Measurements from ENCODE around the gene TRIB2.

The TRIB2 gene

GRCh38 chr2:12733846-12734245 is 17.1 kb downstream of the TRIB2 start:
- no peak for TF ChIP-seq CTCF (conservative IDR thresholded peaks at IDR 0.05; ENCODE audit: low read depth, low read length)
- Histone ChIP-seq H3K4me3 (IDR thresholded peaks at IDR 0.05; ENCODE audit: insufficient read depth, low read depth, low read length) (no peak overlapping the region), H3K79me2 (ENCODE audit: insufficient read depth, low read depth) (no peaks in the 10 kb centered on the region), H2AFZ (ENCODE audit: low read depth) (no peak overlapping the region), H3K36me3 (ENCODE audit: insufficient read depth) (no peaks in the 10 kb centered on the region), H3K4me1 (ENCODE audit: low read depth, poor library complexity, severe bottlenecking) (peaks cover 1% of the 10 kb centered on the region), H3K9ac (no peak overlapping the region), H3K4me2 (no peak overlapping the region), H3K27ac (no peak overlapping the region), H3K27me3 (ENCODE audit: insufficient read depth, low read depth) (no peaks in the 10 kb centered on the region), H4K20me1 (ENCODE audit: insufficient read depth) (no peaks in the 10 kb centered on the region)

DNA sequence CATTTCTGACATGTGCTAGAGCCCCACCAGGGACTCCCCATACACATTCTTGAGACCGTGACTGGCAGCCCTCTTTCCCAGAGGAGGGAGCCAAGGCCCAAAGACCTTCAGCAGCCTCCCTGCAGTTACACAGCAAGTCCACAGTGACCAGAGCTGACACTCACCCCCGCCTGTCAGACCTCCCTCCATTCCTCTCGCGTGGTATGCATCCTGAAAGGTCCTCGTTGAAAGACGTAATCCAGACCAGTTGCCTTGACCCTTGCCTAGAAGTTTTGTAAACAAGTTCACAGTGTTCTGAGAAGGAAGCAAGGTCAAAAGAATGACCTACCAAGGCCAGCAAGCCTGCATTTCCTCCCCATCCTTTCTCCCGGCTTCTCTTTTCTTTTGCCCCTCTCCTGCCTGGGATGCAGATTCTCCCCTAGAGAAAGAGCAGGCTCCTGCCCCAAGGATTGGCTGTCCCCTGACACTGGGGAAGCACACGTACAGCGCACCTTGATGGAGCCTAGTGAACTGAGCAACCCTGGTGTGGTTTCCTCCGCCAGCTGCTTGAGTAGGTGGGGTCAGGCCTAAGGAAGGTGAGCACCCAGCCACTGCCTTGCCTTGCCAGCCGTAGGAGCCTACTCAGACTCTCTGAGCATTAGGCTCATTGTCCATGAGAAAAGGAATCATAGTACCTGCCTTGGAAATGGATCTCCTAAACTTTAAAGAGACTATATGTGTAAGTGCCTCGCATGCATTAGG is 18.3 kb downstream of the TRIB2 start:
- no peaks in the 10 kb centered on the region for H4K20me1 ChIP-seq (ENCODE audit: insufficient read depth)
- no peak overlapping the region for H3K4me3 ChIP-seq (IDR thresholded peaks at IDR 0.05; ENCODE audit: insufficient read depth, low read depth, low read length)
- H3K9ac ChIP-seq: no peak overlapping the region
- no peaks in the 10 kb centered on the region for H3K27me3 ChIP-seq (ENCODE audit: insufficient read depth, low read depth)
- H3K79me2 ChIP-seq (ENCODE audit: insufficient read depth, low read depth): no peaks in the 10 kb centered on the region
- H3K36me3 ChIP-seq (ENCODE audit: insufficient read depth): no peaks in the 10 kb centered on the region
- no peak for TF ChIP-seq CTCF (conservative IDR thresholded peaks at IDR 0.05; ENCODE audit: low read depth, low read length)
- H3K4me1 ChIP-seq (ENCODE audit: low read depth, poor library complexity, severe bottlenecking): no peaks in the 10 kb centered on the region
- no peak overlapping the region for H3K27ac ChIP-seq
- H3K4me2 ChIP-seq: no peak overlapping the region
- no peak overlapping the region for H2AFZ ChIP-seq (ENCODE audit: low read depth)

DNA sequence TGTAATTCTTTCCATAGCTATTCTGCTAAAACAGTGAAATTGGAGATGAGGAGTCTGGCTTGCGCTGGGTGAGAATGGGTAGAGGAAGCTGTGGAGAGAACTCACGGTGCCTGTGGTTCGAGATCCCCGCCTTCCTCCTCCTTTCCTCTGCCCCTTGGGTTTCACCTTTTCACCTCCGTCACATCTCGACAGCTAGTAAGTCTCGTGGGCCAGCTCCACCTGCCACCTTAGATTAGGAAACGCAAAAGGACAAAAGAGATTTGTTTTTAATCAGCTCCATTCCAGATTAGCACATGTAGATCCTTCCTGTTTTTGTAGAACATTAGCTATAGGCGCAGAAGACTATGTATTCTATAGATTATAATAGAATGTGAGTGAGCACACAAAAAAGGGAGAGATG is 20.6 kb downstream of the TRIB2 start:
- no peaks in the 10 kb centered on the region for H3K79me2 ChIP-seq (ENCODE audit: insufficient read depth, low read depth)

DNA sequence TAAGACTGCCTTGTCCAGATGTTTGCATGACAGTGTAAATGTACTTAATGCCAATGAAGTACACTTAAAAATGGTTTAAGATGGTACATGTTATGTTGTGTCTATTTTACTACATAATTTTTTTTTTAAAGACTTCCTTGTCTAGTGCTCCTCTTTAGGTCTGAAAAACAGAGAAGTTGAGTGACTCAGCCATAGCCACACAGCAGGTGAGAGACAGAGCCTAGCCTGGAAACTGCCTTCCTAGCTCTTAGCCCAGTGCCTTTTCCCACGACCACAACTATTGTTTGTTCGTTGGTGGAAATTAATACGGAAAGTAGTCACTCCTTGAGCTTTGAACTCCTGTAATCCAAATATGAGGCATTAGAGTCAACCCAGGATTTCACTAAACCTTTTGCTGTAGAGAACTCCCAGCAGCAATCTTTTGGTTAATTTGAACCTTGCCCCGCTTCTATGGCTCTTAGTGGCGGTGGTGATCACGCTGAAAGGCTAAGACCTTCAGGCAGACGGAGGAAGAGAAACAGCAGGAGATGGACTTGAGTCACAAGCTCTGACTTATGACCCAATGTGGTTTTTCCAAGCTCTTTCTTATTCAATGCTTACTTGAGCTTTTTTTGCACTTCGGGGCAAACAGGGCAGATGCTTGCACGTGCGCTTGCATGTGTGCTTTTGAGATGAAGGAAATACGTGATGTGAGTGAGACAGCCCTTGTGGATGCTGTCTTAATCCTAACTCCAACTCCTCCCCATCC is 21.2 kb downstream of the TRIB2 start:
- H4K20me1 ChIP-seq (ENCODE audit: insufficient read depth): no peaks in the 10 kb centered on the region
- no peaks in the 10 kb centered on the region for H3K27me3 ChIP-seq (ENCODE audit: insufficient read depth, low read depth)
- no peak overlapping the region for H3K9ac ChIP-seq
- no peak overlapping the region for H3K4me2 ChIP-seq
- no peaks in the 10 kb centered on the region for H3K4me1 ChIP-seq (ENCODE audit: low read depth, poor library complexity, severe bottlenecking)
- H3K27ac ChIP-seq: no peak overlapping the region
- TF ChIP-seq CTCF (conservative IDR thresholded peaks at IDR 0.05; ENCODE audit: low read depth, low read length): no peak
- no peak overlapping the region for H3K4me3 ChIP-seq (IDR thresholded peaks at IDR 0.05; ENCODE audit: insufficient read depth, low read depth, low read length)
- H3K36me3 ChIP-seq (ENCODE audit: insufficient read depth): no peaks in the 10 kb centered on the region
- H3K79me2 ChIP-seq (ENCODE audit: insufficient read depth, low read depth): no peaks in the 10 kb centered on the region
- no peak overlapping the region for H2AFZ ChIP-seq (ENCODE audit: low read depth)

More for the DNA sequence above, 20.6 kb downstream of the TRIB2 start:
- Histone ChIP-seq H4K20me1 (ENCODE audit: insufficient read depth) (no peaks in the 10 kb centered on the region), H3K36me3 (ENCODE audit: insufficient read depth) (no peaks in the 10 kb centered on the region), H3K9ac (no peak overlapping the region), H3K27me3 (ENCODE audit: insufficient read depth, low read depth) (no peaks in the 10 kb centered on the region), H3K4me3 (IDR thresholded peaks at IDR 0.05; ENCODE audit: insufficient read depth, low read depth, low read length) (no peak overlapping the region), H2AFZ (ENCODE audit: low read depth) (no peak overlapping the region), H3K27ac (no peak overlapping the region), H3K4me1 (ENCODE audit: low read depth, poor library complexity, severe bottlenecking) (no peaks in the 10 kb centered on the region), H3K4me2 (no peak overlapping the region)
- no peak for TF ChIP-seq CTCF (conservative IDR thresholded peaks at IDR 0.05; ENCODE audit: low read depth, low read length)
